ENCODE data around the gene VASH1. TPM values are rescaled to one million over a fixed set of nuclear protein-coding genes. Genes with fewer than 3 reads are reported as not detected.

Gene VASH1
- total RNA-seq, 3 donors from 2014 or later, result 4.8 to 11.6 (median 5.4) TPM

GRCh38 chr14:76786601-76787000, 25.3 kb downstream of the VASH1 start:
- DNase-seq, result no peak
- Histone ChIP-seq H3K4me1 (ENCODE audit: low read depth) (no peaks in the 10 kb centered on the region), H3K4me3 (no peak overlapping the region), H3K36me3 (ENCODE audit: low read depth) (peaks cover 4% of the 10 kb centered on the region), H3K9me3 (no peaks in the 10 kb centered on the region)
- intact Hi-C loops (cut with DNase I, micrococcal nuclease), result no loop called here
- ATAC-seq, result no peak
- no peak for TF ChIP-seq CTCF (IDR thresholded peaks at IDR 0.05)

- no peak for TF ChIP-seq CTCF (IDR thresholded peaks at IDR 0.05)
- Histone ChIP-seq H3K36me3 (ENCODE audit: low read depth) (peaks cover 4% of the 10 kb centered on the region), H3K4me3 (no peak overlapping the region), H3K4me1 (ENCODE audit: low read depth) (no peaks in the 10 kb centered on the region), H3K9me3 (no peaks in the 10 kb centered on the region)
- intact Hi-C loops (cut with DNase I, micrococcal nuclease), result no loop called here
- ATAC-seq (no peak), DNase-seq (no peak)
Measured at GRCh38 chr14:76792422-76792821, 31.2 kb downstream of the VASH1 start.

- H3K36me3 ChIP-seq (ENCODE audit: low read depth), result peaks cover 3% of the 10 kb centered on the region
- no peak for DNase-seq
Measured at GRCh38 chr14:76793324-76793723, 32.1 kb downstream of the VASH1 start.

GRCh38 chr14:76793956-76794355, 32.7 kb downstream of the VASH1 start:
- Histone ChIP-seq H3K36me3 (ENCODE audit: low read depth) (no peaks in the 10 kb centered on the region), H3K9me3 (no peaks in the 10 kb centered on the region), H3K4me1 (ENCODE audit: low read depth) (no peaks in the 10 kb centered on the region), H3K4me3 (no peak overlapping the region)
- no peak for ATAC-seq
- no peak for DNase-seq
- no peak for TF ChIP-seq CTCF (IDR thresholded peaks at IDR 0.05)
- intact Hi-C loops (cut with DNase I, micrococcal nuclease), result no loop called here

More at GRCh38 chr14:76793324-76793723, 32.1 kb downstream of the VASH1 start:
- ATAC-seq, result no peak
- intact Hi-C loops (cut with DNase I, micrococcal nuclease), result no loop called here
- no peak overlapping the region for H3K4me3 ChIP-seq
- no peaks in the 10 kb centered on the region for H3K4me1 ChIP-seq (ENCODE audit: low read depth)
- H3K9me3 ChIP-seq, result no peaks in the 10 kb centered on the region
- no peak for TF ChIP-seq CTCF (IDR thresholded peaks at IDR 0.05)

DNA sequence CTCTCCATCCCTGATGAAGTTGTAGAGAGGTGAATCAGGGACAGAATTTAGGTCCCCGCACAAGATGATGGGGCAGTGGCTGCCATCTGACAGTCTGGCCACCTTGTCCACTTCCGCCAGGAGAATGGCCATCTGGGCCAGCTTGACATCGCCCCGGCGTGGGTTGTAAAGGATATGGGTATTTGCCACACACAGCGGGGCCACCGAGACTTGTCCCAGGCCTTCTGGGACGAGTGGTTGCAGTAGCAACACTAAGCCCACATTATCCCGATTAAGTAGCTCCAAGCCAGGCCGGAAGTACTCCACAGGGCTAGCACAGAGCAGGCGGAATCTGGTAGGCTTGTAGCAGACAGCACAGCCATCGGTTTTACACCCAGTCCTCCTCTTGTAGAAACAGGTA, 45.2 kb downstream of the VASH1 start:
- intact Hi-C loops (cut with DNase I, micrococcal nuclease), result no loop called here
- ATAC-seq, result no peak

More for the DNA sequence above, 45.2 kb downstream of the VASH1 start:
- DNase-seq, result no peak
- Histone ChIP-seq H3K36me3 (ENCODE audit: low read depth) (no peaks in the 10 kb centered on the region), H3K9me3 (no peaks in the 10 kb centered on the region), H3K4me1 (ENCODE audit: low read depth) (peaks cover under 1% of the 10 kb centered on the region), H3K4me3 (no peak overlapping the region)
- TF ChIP-seq CTCF (IDR thresholded peaks at IDR 0.05), result no peak

Data from mucosa of descending colon (tissue), 3 donors.